GM12872 (cell line): ENCODE measurements around the gene RAPSN.

ENCODE experiments used
- CTCF ChIP-seq: IDR thresholded peaks from 3 replicates; pipeline ENCODE4 v1.5.1; 2011; ENCODE audit warnings: low read depth, mild to moderate bottlenecking, low read length, moderate library complexity; ENCODE audit not compliant: insufficient read depth

RAPSN gene

GRCh38 chr11:47403135-47403534 lies 45.8 kb downstream of the RAPSN start:
- TF ChIP-seq CTCF = no peak

- TF ChIP-seq CTCF = no peak
Measured at GRCh38 chr11:47400768-47401279, 48.1 kb downstream of the RAPSN start.

GRCh38 chr11:47399860-47400767 lies 48.8 kb downstream of the RAPSN start:
- no peak for TF ChIP-seq CTCF

- TF ChIP-seq CTCF = no peak
Measured at GRCh38 chr11:47398551-47398950, 50.4 kb downstream of the RAPSN start.

- no peak for TF ChIP-seq CTCF
Measured at GRCh38 chr11:47398011-47398410, 50.9 kb downstream of the RAPSN start.

- TF ChIP-seq CTCF = no peak
Measured at GRCh38 chr11:47396049-47396320, 53.0 kb downstream of the RAPSN start.

GRCh38 chr11:47395223-47396048 lies 53.5 kb downstream of the RAPSN start:
- no peak for TF ChIP-seq CTCF
